ENCODE data around the gene RPUSD3.

Gene RPUSD3

GRCh38 chr3:9809239-9809614 lies 34.6 kb downstream of the RPUSD3 start:
- peaks cover 30% of the 10 kb centered on the region for H3K36me3 ChIP-seq (ENCODE audit: insufficient read depth, low read depth, low read length)
- H3K27me3 ChIP-seq (ENCODE audit: insufficient read depth, low read length), result peaks cover 16% of the 10 kb centered on the region
- H3K4me1 ChIP-seq (ENCODE audit: insufficient read depth, low read length), result peaks cover 3% of the 10 kb centered on the region; the same call in 1 of the 2 replicates
- H3K9ac ChIP-seq (ENCODE audit: low read depth, low read length), result peak overlapping the region; percentile 59; the same call in 1 of the 2 replicates
- peak overlapping the region; percentile 72 for H3K4me3 ChIP-seq (ENCODE audit: low read length)
- H3K27ac ChIP-seq (ENCODE audit: low read length), result no peak overlapping the region
- H3K9me3 ChIP-seq (ENCODE audit: insufficient read depth, low read depth, low read length), result no peaks in the 10 kb centered on the region

GRCh38 chr3:9808345-9809037 lies 35.3 kb downstream of the RPUSD3 start:
- Histone ChIP-seq H3K27ac (ENCODE audit: low read length) (no peak overlapping the region), H3K27me3 (ENCODE audit: insufficient read depth, low read length) (peaks cover 16% of the 10 kb centered on the region), H3K9me3 (ENCODE audit: insufficient read depth, low read depth, low read length) (no peaks in the 10 kb centered on the region), H3K9ac (ENCODE audit: low read depth, low read length) (no peak overlapping the region), H3K36me3 (ENCODE audit: insufficient read depth, low read depth, low read length) (peaks cover 38% of the 10 kb centered on the region), H3K4me3 (ENCODE audit: low read length) (no peak overlapping the region), H3K4me1 (ENCODE audit: insufficient read depth, low read length) (peaks cover 3% of the 10 kb centered on the region; the same call in 1 of the 2 replicates)

GRCh38 chr3:9807981-9808344 lies 35.8 kb downstream of the RPUSD3 start:
- H3K27me3 ChIP-seq (ENCODE audit: insufficient read depth, low read length), result peaks cover 16% of the 10 kb centered on the region
- no peak overlapping the region for H3K4me3 ChIP-seq (ENCODE audit: low read length)
- H3K36me3 ChIP-seq (ENCODE audit: insufficient read depth, low read depth, low read length), result peaks cover 43% of the 10 kb centered on the region
- H3K4me1 ChIP-seq (ENCODE audit: insufficient read depth, low read length), result peaks cover 3% of the 10 kb centered on the region; the same call in 1 of the 2 replicates
- no peak overlapping the region for H3K9ac ChIP-seq (ENCODE audit: low read depth, low read length)
- no peak overlapping the region for H3K27ac ChIP-seq (ENCODE audit: low read length)
- no peaks in the 10 kb centered on the region for H3K9me3 ChIP-seq (ENCODE audit: insufficient read depth, low read depth, low read length)

- H3K27ac ChIP-seq (ENCODE audit: low read length), result no peak overlapping the region
- peaks cover 16% of the 10 kb centered on the region for H3K27me3 ChIP-seq (ENCODE audit: insufficient read depth, low read length)
- H3K9ac ChIP-seq (ENCODE audit: low read depth, low read length), result no peak overlapping the region
- no peak overlapping the region for H3K4me3 ChIP-seq (ENCODE audit: low read length)
- H3K36me3 ChIP-seq (ENCODE audit: insufficient read depth, low read depth, low read length), result peaks cover 51% of the 10 kb centered on the region
- no peaks in the 10 kb centered on the region for H3K9me3 ChIP-seq (ENCODE audit: insufficient read depth, low read depth, low read length)
- peaks cover 3% of the 10 kb centered on the region; the same call in 1 of the 2 replicates for H3K4me1 ChIP-seq (ENCODE audit: insufficient read depth, low read length)
Observed at GRCh38 chr3:9806688-9807589, 36.9 kb downstream of the RPUSD3 start.

GRCh38 chr3:9806137-9806536 lies 37.7 kb downstream of the RPUSD3 start:
- H3K9ac ChIP-seq (ENCODE audit: low read depth, low read length), result no peak overlapping the region
- H3K9me3 ChIP-seq (ENCODE audit: insufficient read depth, low read depth, low read length), result no peaks in the 10 kb centered on the region
- peaks cover 59% of the 10 kb centered on the region for H3K36me3 ChIP-seq (ENCODE audit: insufficient read depth, low read depth, low read length)
- peaks cover 8% of the 10 kb centered on the region for H3K27me3 ChIP-seq (ENCODE audit: insufficient read depth, low read length)
- no peak overlapping the region for H3K27ac ChIP-seq (ENCODE audit: low read length)
- no peak overlapping the region for H3K4me3 ChIP-seq (ENCODE audit: low read length)
- H3K4me1 ChIP-seq (ENCODE audit: insufficient read depth, low read length), result peaks cover 3% of the 10 kb centered on the region; the same call in 1 of the 2 replicates

GRCh38 chr3:9804996-9805395 lies 38.8 kb downstream of the RPUSD3 start:
- Histone ChIP-seq H3K4me3 (ENCODE audit: low read length) (no peak overlapping the region), H3K36me3 (ENCODE audit: insufficient read depth, low read depth, low read length) (peaks cover 71% of the 10 kb centered on the region), H3K9ac (ENCODE audit: low read depth, low read length) (no peak overlapping the region)

GRCh38 chr3:9803494-9803893 lies 40.3 kb downstream of the RPUSD3 start:
- no peak overlapping the region for H3K9ac ChIP-seq (ENCODE audit: low read depth, low read length)
- peaks cover 86% of the 10 kb centered on the region for H3K36me3 ChIP-seq (ENCODE audit: insufficient read depth, low read depth, low read length)
- no peak overlapping the region for H3K4me3 ChIP-seq (ENCODE audit: low read length)
- no peaks in the 10 kb centered on the region for H3K4me1 ChIP-seq (ENCODE audit: insufficient read depth, low read length)
- no peak overlapping the region for H3K27ac ChIP-seq (ENCODE audit: low read length)
- no peaks in the 10 kb centered on the region for H3K27me3 ChIP-seq (ENCODE audit: insufficient read depth, low read length)
- H3K9me3 ChIP-seq (ENCODE audit: insufficient read depth, low read depth, low read length), result no peaks in the 10 kb centered on the region

More at GRCh38 chr3:9804996-9805395, 38.8 kb downstream of the RPUSD3 start:
- Histone ChIP-seq H3K27ac (ENCODE audit: low read length) (no peak overlapping the region), H3K9me3 (ENCODE audit: insufficient read depth, low read depth, low read length) (no peaks in the 10 kb centered on the region), H3K4me1 (ENCODE audit: insufficient read depth, low read length) (no peaks in the 10 kb centered on the region; the same call in 1 of the 2 replicates), H3K27me3 (ENCODE audit: insufficient read depth, low read length) (no peaks in the 10 kb centered on the region)

GRCh38 chr3:9800529-9800928 lies 43.3 kb downstream of the RPUSD3 start:
- Histone ChIP-seq H3K9ac (ENCODE audit: low read depth, low read length) (no peak overlapping the region), H3K27me3 (ENCODE audit: insufficient read depth, low read length) (no peaks in the 10 kb centered on the region), H3K27ac (ENCODE audit: low read length) (no peak overlapping the region), H3K9me3 (ENCODE audit: insufficient read depth, low read depth, low read length) (no peaks in the 10 kb centered on the region), H3K4me1 (ENCODE audit: insufficient read depth, low read length) (no peaks in the 10 kb centered on the region), H3K36me3 (ENCODE audit: insufficient read depth, low read depth, low read length) (peaks cover 89% of the 10 kb centered on the region), H3K4me3 (ENCODE audit: low read length) (no peak overlapping the region)

- no peak overlapping the region for H3K27ac ChIP-seq (ENCODE audit: low read length)
- H3K4me3 ChIP-seq (ENCODE audit: low read length), result no peak overlapping the region
- H3K27me3 ChIP-seq (ENCODE audit: insufficient read depth, low read length), result no peaks in the 10 kb centered on the region
- H3K9ac ChIP-seq (ENCODE audit: low read depth, low read length), result no peak overlapping the region
- peaks cover 70% of the 10 kb centered on the region for H3K36me3 ChIP-seq (ENCODE audit: insufficient read depth, low read depth, low read length)
- H3K4me1 ChIP-seq (ENCODE audit: insufficient read depth, low read length), result no peaks in the 10 kb centered on the region; the same call in 1 of the 2 replicates
- H3K9me3 ChIP-seq (ENCODE audit: insufficient read depth, low read depth, low read length), result no peaks in the 10 kb centered on the region
Observed at GRCh38 chr3:9797196-9797945, 46.4 kb downstream of the RPUSD3 start.

- Histone ChIP-seq H3K4me3 (ENCODE audit: low read length) (no peak overlapping the region), H3K9me3 (ENCODE audit: insufficient read depth, low read depth, low read length) (no peaks in the 10 kb centered on the region), H3K27ac (ENCODE audit: low read length) (no peak overlapping the region), H3K4me1 (ENCODE audit: insufficient read depth, low read length) (no peaks in the 10 kb centered on the region; the same call in 1 of the 2 replicates), H3K36me3 (ENCODE audit: insufficient read depth, low read depth, low read length) (peaks cover 58% of the 10 kb centered on the region), H3K9ac (ENCODE audit: low read depth, low read length) (no peak overlapping the region), H3K27me3 (ENCODE audit: insufficient read depth, low read length) (no peaks in the 10 kb centered on the region)
Observed at GRCh38 chr3:9795207-9795606, 48.6 kb downstream of the RPUSD3 start.

- H3K27ac ChIP-seq (ENCODE audit: low read length), result no peak overlapping the region
- 0 out of 2 replicates have a peak overlapping the region, but pooled peaks have one; percentile 25 for H3K4me3 ChIP-seq (ENCODE audit: low read length)
- H3K9me3 ChIP-seq (ENCODE audit: insufficient read depth, low read depth, low read length), result no peaks in the 10 kb centered on the region
- peaks cover 58% of the 10 kb centered on the region for H3K36me3 ChIP-seq (ENCODE audit: insufficient read depth, low read depth, low read length)
- no peaks in the 10 kb centered on the region for H3K27me3 ChIP-seq (ENCODE audit: insufficient read depth, low read length)
- H3K9ac ChIP-seq (ENCODE audit: low read depth, low read length), result no peak overlapping the region
- H3K4me1 ChIP-seq (ENCODE audit: insufficient read depth, low read length), result no peaks in the 10 kb centered on the region; the same call in 1 of the 2 replicates
Observed at GRCh38 chr3:9794400-9794799, 49.4 kb downstream of the RPUSD3 start.
